Measurements from ENCODE around the gene ARHGAP30. TPM values are rescaled to one million over a fixed set of nuclear protein-coding genes. Genes with fewer than 3 reads are reported as not detected.

The ARHGAP30 gene
- total and polyA plus RNA-seq, 12 donors: 1.2 to 16.4 (median 1.9) TPM

DNA sequence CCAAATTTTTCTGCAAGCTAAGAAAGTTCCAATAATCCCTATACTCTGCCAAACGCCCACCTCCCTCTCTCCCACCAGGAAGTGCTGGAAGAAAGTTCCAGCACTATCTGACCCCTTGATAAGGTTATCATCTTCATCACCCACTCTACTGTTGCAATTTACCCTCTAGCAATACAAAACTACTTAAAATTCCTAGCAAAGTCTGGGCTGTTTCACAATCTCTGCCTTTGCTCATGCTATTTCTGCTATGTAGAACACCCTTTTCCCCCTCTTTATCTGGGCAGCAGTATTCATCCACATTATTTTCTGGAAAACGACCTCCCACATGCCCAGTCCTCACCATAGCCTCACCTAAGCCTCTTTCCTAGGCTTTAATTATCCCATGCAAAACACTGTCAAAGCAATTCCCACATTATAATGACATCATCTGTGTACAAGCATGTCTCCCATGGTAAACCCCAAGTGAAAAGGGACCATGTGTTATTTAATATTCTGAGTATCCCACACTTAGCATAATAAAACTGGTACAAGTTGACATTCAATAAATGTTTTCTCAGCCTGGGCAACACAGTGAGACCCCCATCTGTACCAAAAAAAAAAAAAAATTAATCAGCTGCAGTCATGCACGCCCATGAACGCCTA is 60.7 kb downstream of the ARHGAP30 start:
- Histone ChIP-seq H3K27ac (no peak overlapping the region), H3K36me3 (no peaks in the 10 kb centered on the region), H3K27me3 (no peaks in the 10 kb centered on the region), H3K4me1 (peaks cover 0 to 30% (median 10%) of the 10 kb centered on the region in 9 donors), H3K4me3 (no peak overlapping the region), H3K9me3 (no peaks in the 10 kb centered on the region)
- ATAC-seq (no peak), DNase-seq (no peak)
- 61 to 67% methylated on average over 4 of the region's 4 CpGs for WGBS, 2 donors
- no peak for TF ChIP-seq CTCF (IDR thresholded peaks at IDR 0.05)
- intact Hi-C loops (cut with DNase I): no loop called here

DNA sequence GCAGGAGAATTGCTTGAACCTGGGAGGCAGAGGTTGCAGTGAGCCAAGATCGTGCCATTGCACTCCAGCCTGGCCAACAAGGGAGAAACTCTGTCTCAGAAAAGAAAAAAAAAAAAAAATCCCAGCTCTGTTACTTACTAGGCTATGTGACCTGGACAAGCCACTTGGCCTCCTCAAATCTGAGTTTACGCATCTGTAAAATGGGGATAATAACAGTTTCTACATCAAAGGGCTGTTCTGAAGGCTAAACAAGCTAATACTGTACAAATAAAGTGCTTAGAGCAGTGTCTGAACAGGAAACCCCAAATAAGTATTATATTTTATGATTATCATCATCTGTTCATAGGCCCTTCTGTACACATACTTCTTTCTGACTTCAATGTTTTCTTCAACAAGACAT is 62.3 kb downstream of the ARHGAP30 start:
- Histone ChIP-seq H3K36me3 (no peaks in the 10 kb centered on the region), H3K27ac (no peak overlapping the region), H3K9me3 (no peaks in the 10 kb centered on the region), H3K27me3 (no peaks in the 10 kb centered on the region), H3K4me3 (no peak overlapping the region), H3K4me1 (peaks cover 0 to 14% (median 0%) of the 10 kb centered on the region in 9 donors)
- ATAC-seq (no peak), DNase-seq (no peak)
- 93 to 94% methylated on average over 2 of the region's 2 CpGs for WGBS, 2 donors
- intact Hi-C loops (cut with DNase I): no loop called here
- TF ChIP-seq CTCF (IDR thresholded peaks at IDR 0.05): no peak

DNA sequence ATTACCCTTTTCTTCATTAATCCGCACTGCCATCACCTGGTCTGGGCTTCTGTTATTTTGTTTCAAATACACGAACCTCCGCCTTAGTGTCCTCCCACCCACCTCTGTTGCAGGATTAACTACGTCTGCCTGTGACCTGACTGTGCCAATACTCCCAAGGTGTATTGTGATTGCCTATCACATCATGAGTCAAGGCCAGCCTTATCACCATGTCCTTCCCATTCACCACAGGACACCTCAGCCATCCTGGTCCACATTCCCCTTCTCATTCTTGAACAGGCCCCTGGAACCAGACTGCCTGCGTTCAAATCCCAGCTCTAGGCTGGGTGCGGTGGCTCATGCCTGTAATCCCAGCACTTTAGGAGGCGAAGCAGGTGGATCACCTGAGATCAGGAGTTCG is 63.1 kb downstream of the ARHGAP30 start:
- peaks cover 0 to 14% (median under 1%) of the 10 kb centered on the region in 9 donors for H3K4me1 ChIP-seq
- H3K27me3 ChIP-seq: no peaks in the 10 kb centered on the region
- DNase-seq (no peak), ATAC-seq (no peak)
- H3K9me3 ChIP-seq: no peaks in the 10 kb centered on the region
- 96 to 97% methylated on average over 8 of the region's 8 CpGs for WGBS, 2 donors
- intact Hi-C loops (cut with DNase I): no loop called here
- no peaks in the 10 kb centered on the region for H3K36me3 ChIP-seq
- H3K27ac ChIP-seq: no peak overlapping the region
- no peak for TF ChIP-seq CTCF (IDR thresholded peaks at IDR 0.05)
- H3K4me3 ChIP-seq: no peak overlapping the region

DNA sequence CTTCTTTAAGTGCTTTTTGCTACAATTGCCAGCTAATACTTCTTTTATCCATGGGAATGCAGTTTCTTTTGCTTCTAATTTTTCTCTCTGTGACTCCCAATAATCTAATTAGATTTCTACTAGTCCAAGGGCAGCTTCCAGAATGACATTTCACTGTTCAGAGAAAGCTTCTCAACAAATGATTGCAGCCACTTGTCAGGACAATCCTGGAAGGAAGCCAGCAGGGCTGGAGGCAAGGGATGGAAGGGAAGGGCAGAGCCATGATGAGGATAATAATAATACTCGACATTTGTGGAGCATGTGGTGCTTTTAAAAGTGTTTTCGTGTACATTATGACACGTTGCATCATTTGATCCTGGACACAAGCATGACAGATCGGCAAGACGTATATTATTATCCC is 68.2 kb downstream of the ARHGAP30 start:
- Histone ChIP-seq H3K27ac (no peak overlapping the region), H3K9me3 (no peaks in the 10 kb centered on the region), H3K4me1 (peaks cover 0 to 25% (median 12%) of the 10 kb centered on the region in 9 donors), H3K27me3 (no peaks in the 10 kb centered on the region), H3K36me3 (peaks cover 0 to 34% (median 11%) of the 10 kb centered on the region in 9 donors), H3K4me3 (no peak overlapping the region)
- no peak for TF ChIP-seq CTCF (IDR thresholded peaks at IDR 0.05)
- peak in 1 of 8 donors; percentile 30 for ATAC-seq
- intact Hi-C loops (cut with DNase I): no loop called here
- 39 to 41% methylated on average over 5 of the region's 5 CpGs for WGBS, 2 donors
- peak in 1 of 2 donors; percentile 24 for DNase-seq
